Lower leg skin (tissue), 4 donors: Measurements from ENCODE around the gene ZNF341. TPM values are rescaled to one million over a fixed set of nuclear protein-coding genes. Genes with fewer than 3 reads are reported as not detected.

ENCODE experiments used
- DNase-seq, 2 donors: peaks; one replicate each; pipeline ENCODE4 v3.0.0-alpha.2; 2019; ENCODE audit warnings: low spot score in 2 of 2
- H3K4me3 ChIP-seq: fragments of 200-600 bp; sonication (generic); 2 replicates; pipeline ENCODE4 v1.5.1; 2017; ENCODE audit warnings: mild to moderate bottlenecking, low read depth; ENCODE audit not compliant: poor library complexity, severe bottlenecking
- POLR2A ChIP-seq, 2 donors: fragments of 450-650 bp; IDR thresholded peaks; one replicate each; pipeline ENCODE4 v1.6.1; 2016 to 2017; ENCODE audit warnings: antibody characterized with exemption in 2 of 2, mild to moderate bottlenecking in 1 of 2, moderate library complexity in 1 of 2
- WGBS, 2 donors: methylation state at CpG; one replicate each; pipeline ENCODE4 v1.1.5; 2018; 5-methylcytosine and 5-hydroxymethylcytosine counted together
- intact Hi-C: fragments of 100-400 bp; cut with DNase I; formaldehyde crosslinking; loops from one replicate; pipeline ENCODE4 v1.15.0; 2023; ENCODE audit warnings: low total_unique reads
- total RNA-seq, 4 donors: library from RNA; depleted of rRNA; stranded (reverse); fragments of >200 nt; gene quantifications; one replicate each; pipeline ENCODE4 v1.1.0, GENCODE V29; 2016

ZNF341 gene
- total RNA-seq, 4 donors from 2014 or later, result 3.5 to 5.4 (median 4.2) TPM

- intact Hi-C loops, result no loop called here
- DNase-seq, result no peak
- no peak overlapping the region for H3K4me3 ChIP-seq
- WGBS, 2 donors, result 82 to 83% methylated on average over 4 of the region's 4 CpGs
- no peak for TF ChIP-seq POLR2A (IDR thresholded peaks at IDR 0.05)
These were observed 109.6 kb downstream of the ZNF341 start for GRCh38 chr20:33841436-33841799.

Other genes with a start within 250 kb of the ZNF341 start
- gene CBFA2T2, start 241.9 kb upstream of the ZNF341 start, total RNA-seq, result 10 to 100 TPM; 17.2 to 24.6 (median 21.7) TPM
- gene C20orf144, start 69.7 kb upstream of the ZNF341 start, total RNA-seq, result not detected
- gene ACTL10, start 65.1 kb upstream of the ZNF341 start, total RNA-seq, result 10 to 100 TPM in 1 of 4 donors, 1 to 10 TPM in 3; 2.1 to 10.2 (median 3.7) TPM
- gene NECAB3, start 57.6 kb upstream of the ZNF341 start, total RNA-seq, result 10 to 100 TPM; 17.1 to 30.8 (median 23.3) TPM
- gene E2F1, start 45.6 kb upstream of the ZNF341 start, total RNA-seq, result 1 to 10 TPM; 1.4 to 6.3 (median 5.7) TPM
- gene PXMP4, start 11.7 kb upstream of the ZNF341 start, total RNA-seq, result 10 to 100 TPM; 12.5 to 34.1 (median 21.2) TPM
- gene CHMP4B, start 79.4 kb downstream of the ZNF341 start, total RNA-seq, result 100 to 1,000 TPM in 2 of 4 donors, 10 to 100 TPM in 2; 92.9 to 113 (median 105) TPM